SK-N-SH treated with all-trans-retinoic acid at 6 μM for 48 hours (cell line): ENCODE measurements around the gene PLEKHH3.

Experiments
- CREB5 ChIP-seq: fragments of 250-450 bp; sonication (Bioruptor Pico); IDR thresholded peaks from 2 replicates; pipeline ENCODE4 v1.5.1; 2020; ENCODE audit warnings: low read depth, mild to moderate bottlenecking, moderate library complexity
- ESRRG ChIP-seq: fragments of 250-450 bp; sonication (Bioruptor Pico); IDR thresholded peaks from 2 replicates; pipeline ENCODE4 v1.6.1; 2021; ENCODE audit warnings: mild to moderate bottlenecking
- OSR1 ChIP-seq: fragments of 250-450 bp; sonication (Bioruptor Pico); IDR thresholded peaks from 2 replicates; pipeline ENCODE4 v1.8.0; 2022; ENCODE audit warnings: moderate library complexity, mild to moderate bottlenecking, inconsistent platforms
- PATZ1 ChIP-seq: fragments of 250-450 bp; sonication (Bioruptor Pico); IDR thresholded peaks from 2 replicates; pipeline ENCODE4 v1.8.0; 2020; ENCODE audit warnings: mild to moderate bottlenecking, moderate library complexity, borderline replicate concordance
- TCF4 ChIP-seq: fragments of 250-450 bp; sonication (Bioruptor Pico); IDR thresholded peaks from 2 replicates; pipeline ENCODE4 v1.8.0; 2021; ENCODE audit warnings: mild to moderate bottlenecking, moderate library complexity, borderline replicate concordance
- TOX ChIP-seq: fragments of 250-450 bp; sonication (Bioruptor Pico); IDR thresholded peaks from 2 replicates; pipeline ENCODE4 v1.8.0; 2021; ENCODE audit warnings: mild to moderate bottlenecking, moderate library complexity, borderline replicate concordance
- TSHZ2 ChIP-seq: fragments of 250-450 bp; sonication (Bioruptor Pico); IDR thresholded peaks from 2 replicates; pipeline ENCODE4 v1.5.0; 2020; ENCODE audit warnings: mild to moderate bottlenecking, moderate library complexity
- ZNF70 ChIP-seq: fragments of 450-650 bp; formaldehyde crosslinking; IDR thresholded peaks from 2 replicates; pipeline ENCODE4 v1.5.0; 2020; ENCODE audit warnings: mild to moderate bottlenecking, moderate library complexity

- TF ChIP-seq CREB5 (CRISPR knock-in tag) (no peak), ZNF70 (CRISPR knock-in tag) (no peak), TCF4 (CRISPR knock-in tag) (no peak), TOX (CRISPR knock-in tag) (no peak), TSHZ2 (CRISPR knock-in tag) (no peak), OSR1 (no peak), ESRRG (CRISPR knock-in tag) (no peak), PATZ1 (no peak)
These were observed 27.7 kb upstream of the PLEKHH3 start for GRCh38 chr17:42704490-42704836.
